Osteocyte (in vitro differentiated cells): ENCODE data around the gene TMEM54. TPM values are rescaled to one million over a fixed set of nuclear protein-coding genes. Genes with fewer than 3 reads are reported as not detected.

Experiments
- DNase-seq: peaks from one replicate; pipeline ENCODE4 v3.0.0; 2021; ENCODE audit warnings: mixed read lengths; ENCODE audit not compliant: unreplicated experiment; ENCODE audit errors: extremely low spot score
- H3K27ac Mint-ChIP-seq: one replicate; pipeline ENCODE4 v1.8.0; 2021; ENCODE audit warnings: mild to moderate bottlenecking, mixed read lengths; ENCODE audit not compliant: unreplicated experiment
- H3K27me3 Mint-ChIP-seq: one replicate; pipeline ENCODE4 v1.8.0; 2021; ENCODE audit warnings: mixed read lengths; ENCODE audit not compliant: unreplicated experiment
- H3K36me3 Mint-ChIP-seq: one replicate; pipeline ENCODE4 v1.8.0; 2021; ENCODE audit warnings: mixed read lengths; ENCODE audit not compliant: unreplicated experiment
- H3K4me1 Mint-ChIP-seq: one replicate; pipeline ENCODE4 v1.8.0; 2021; ENCODE audit warnings: mixed read lengths; ENCODE audit not compliant: unreplicated experiment
- H3K4me3 Mint-ChIP-seq: one replicate; pipeline ENCODE4 v1.8.0; 2021; ENCODE audit warnings: mild to moderate bottlenecking, moderate library complexity, mixed read lengths; ENCODE audit not compliant: unreplicated experiment
- H3K9me3 Mint-ChIP-seq: one replicate; pipeline ENCODE4 v1.8.0; 2021; ENCODE audit warnings: mixed read lengths; ENCODE audit not compliant: unreplicated experiment
- CTCF ChIP-seq: fragments of 200-600 bp; sonication (generic); IDR thresholded peaks from 2 replicates; pipeline ENCODE4 v1.5.0; 2021; ENCODE audit warnings: antibody characterized with exemption, mild to moderate bottlenecking, moderate library complexity
- long read RNA-seq: library from polyadenylated mRNA; unstranded; transcript quantifications from one replicate; pipeline ENCODE4 v2.0.0, GENCODE V29; 2021
- total RNA-seq: library from RNA; stranded (reverse); gene quantifications from 2 replicates; pipeline ENCODE4 v1.2.1, GENCODE V29; 2021

The TMEM54 gene
- 7.3 and 9.8 TPM in 2 replicates for total RNA-seq
- long read RNA-seq: 0 reads

- no peaks in the 10 kb centered on the region for H3K9me3 Mint-ChIP-seq
- DNase-seq: no peak
- peaks cover 9% of the 10 kb centered on the region for H3K4me1 Mint-ChIP-seq
- H3K36me3 Mint-ChIP-seq: no peaks in the 10 kb centered on the region
- H3K27ac Mint-ChIP-seq: no peak within 1 kb of the TSS
- H3K4me3 Mint-ChIP-seq: peak within 1 kb of the TSS; percentile 78
- no peak for TF ChIP-seq CTCF
- H3K27me3 Mint-ChIP-seq: peaks cover 7% of the 10 kb centered on the region
Observed at GRCh38 chr1:32900956-32901822, at the start of gene TMEM54. TMEM54 (minus strand) TSS chr1:32901389; CDS start chr1:32901238, 151 bp downstream.

GRCh38 chr1:32949519-32949918 lies 48.3 kb upstream of the TMEM54 start:
- H3K36me3 Mint-ChIP-seq: peaks cover 17% of the 10 kb centered on the region
- H3K27ac Mint-ChIP-seq: no peak overlapping the region
- no peak for DNase-seq
- H3K4me1 Mint-ChIP-seq: peaks cover 32% of the 10 kb centered on the region
- no peak overlapping the region for H3K4me3 Mint-ChIP-seq
- no peak for TF ChIP-seq CTCF
- no peaks in the 10 kb centered on the region for H3K27me3 Mint-ChIP-seq
- H3K9me3 Mint-ChIP-seq: no peaks in the 10 kb centered on the region

GRCh38 chr1:32948905-32949304 lies 47.7 kb upstream of the TMEM54 start:
- Mint-ChIP-seq H3K9me3 (no peaks in the 10 kb centered on the region), H3K36me3 (peaks cover 23% of the 10 kb centered on the region), H3K27me3 (no peaks in the 10 kb centered on the region), H3K4me3 (no peak overlapping the region), H3K27ac (no peak overlapping the region), H3K4me1 (peaks cover 32% of the 10 kb centered on the region)
- DNase-seq: no peak
- TF ChIP-seq CTCF: no peak

- Mint-ChIP-seq H3K27me3 (no peaks in the 10 kb centered on the region), H3K27ac (no peak overlapping the region), H3K36me3 (peaks cover 28% of the 10 kb centered on the region), H3K4me1 (peaks cover 29% of the 10 kb centered on the region), H3K4me3 (no peak overlapping the region), H3K9me3 (no peaks in the 10 kb centered on the region)
- DNase-seq: no peak
- no peak for TF ChIP-seq CTCF
Observed at GRCh38 chr1:32948390-32948722, 47.2 kb upstream of the TMEM54 start.

- no peak for TF ChIP-seq CTCF
- no peak overlapping the region for H3K27ac Mint-ChIP-seq
- H3K27me3 Mint-ChIP-seq: no peaks in the 10 kb centered on the region
- DNase-seq: no peak
- peaks cover 26% of the 10 kb centered on the region for H3K4me1 Mint-ChIP-seq
- peaks cover 30% of the 10 kb centered on the region for H3K36me3 Mint-ChIP-seq
- no peaks in the 10 kb centered on the region for H3K9me3 Mint-ChIP-seq
- no peak overlapping the region for H3K4me3 Mint-ChIP-seq
Observed at GRCh38 chr1:32947669-32948389, 46.6 kb upstream of the TMEM54 start.
